Activated CD4-positive, alpha-beta T cell treated with anti-CD3 and anti-CD28 coated beads for 1 hour (primary cell): ENCODE measurements around the gene ITPR1.

Experiments used
- DNase-seq: peaks from one replicate; pipeline ENCODE4 v3.0.0-alpha.2; 2020

ITPR1 gene

GRCh38 chr3:4794798-4795197 lies 301.6 kb downstream of the ITPR1 start:
- no peak for DNase-seq

GRCh38 chr3:4795905-4796304 lies 302.8 kb downstream of the ITPR1 start:
- no peak for DNase-seq

- no peak for DNase-seq
Measured at GRCh38 chr3:4797201-4797705, 304.1 kb downstream of the ITPR1 start.

- DNase-seq = no peak
Measured at GRCh38 chr3:4799266-4800256, 306.4 kb downstream of the ITPR1 start.

- DNase-seq = no peak
Measured at GRCh38 chr3:4800595-4800994, 307.4 kb downstream of the ITPR1 start.

GRCh38 chr3:4801892-4802291 lies 308.7 kb downstream of the ITPR1 start:
- no peak for DNase-seq

- no peak for DNase-seq
Measured at GRCh38 chr3:4802903-4803302, 309.8 kb downstream of the ITPR1 start.

- DNase-seq = no peak
Measured at GRCh38 chr3:4804161-4805058, 311.3 kb downstream of the ITPR1 start.

- DNase-seq = no peak
Measured at GRCh38 chr3:4805662-4806061, 312.5 kb downstream of the ITPR1 start.

- DNase-seq = no peak
Measured at GRCh38 chr3:4806535-4807108, 313.5 kb downstream of the ITPR1 start.

GRCh38 chr3:4807381-4808280 lies 314.5 kb downstream of the ITPR1 start:
- no peak for DNase-seq

GRCh38 chr3:4808637-4809036 lies 315.5 kb downstream of the ITPR1 start:
- DNase-seq = no peak

- DNase-seq = no peak
Measured at GRCh38 chr3:4809922-4810321, 316.8 kb downstream of the ITPR1 start.

GRCh38 chr3:4812591-4812990 lies 319.4 kb downstream of the ITPR1 start:
- DNase-seq = no peak

- DNase-seq = no peak
Measured at GRCh38 chr3:4813909-4814304, 320.8 kb downstream of the ITPR1 start.

GRCh38 chr3:4814305-4814903 lies 321.3 kb downstream of the ITPR1 start:
- no peak for DNase-seq

- no peak for DNase-seq
Measured at GRCh38 chr3:4814904-4815574, 321.9 kb downstream of the ITPR1 start.

GRCh38 chr3:4816306-4816705 lies 323.2 kb downstream of the ITPR1 start:
- no peak for DNase-seq

- no peak for DNase-seq
Measured at GRCh38 chr3:4816718-4817117, 323.6 kb downstream of the ITPR1 start.

- no peak for DNase-seq
Measured at GRCh38 chr3:4817128-4817527, 324.0 kb downstream of the ITPR1 start.

- no peak for DNase-seq
Measured at GRCh38 chr3:4818164-4818563, 325.0 kb downstream of the ITPR1 start.
